ENCODE results near the gene STRN. TPM values are rescaled to one million over a fixed set of nuclear protein-coding genes. Genes with fewer than 3 reads are reported as not detected.
A peak's percentile ranks its signal among the peaks of the same experiment; 100 is the strongest.

Gene STRN
- total RNA-seq, 1 donor from 2014 or later: 26.1 TPM

- Mint-ChIP-seq H3K4me1 (ENCODE audit: unreplicated experiment) (peaks cover 38% of the 10 kb centered on the region), H3K9me3 (peaks cover 4% of the 10 kb centered on the region), H3K27ac (peak overlapping the region; percentile 97), H3K27me3 (peaks cover 4% of the 10 kb centered on the region), H3K4me3 (peak overlapping the region; percentile 84), H3K36me3 (peaks cover 5% of the 10 kb centered on the region)
- TF ChIP-seq CTCF (conservative IDR thresholded peaks at IDR 0.05): no peak
- no peak for DNase-seq (ENCODE audit: extremely low spot score, unreplicated experiment)
Measured at GRCh38 chr2:36963106-36963505, 3.2 kb downstream of the STRN start.

- peaks cover 31% of the 10 kb centered on the region for H3K4me1 Mint-ChIP-seq (ENCODE audit: unreplicated experiment)
- H3K4me3 Mint-ChIP-seq: no peak overlapping the region
- peaks cover 5% of the 10 kb centered on the region for H3K36me3 Mint-ChIP-seq
- no peak for DNase-seq (ENCODE audit: extremely low spot score, unreplicated experiment)
- H3K9me3 Mint-ChIP-seq: peaks cover 4% of the 10 kb centered on the region
- H3K27me3 Mint-ChIP-seq: no peaks in the 10 kb centered on the region
- no peak overlapping the region for H3K27ac Mint-ChIP-seq
- no peak for TF ChIP-seq CTCF (conservative IDR thresholded peaks at IDR 0.05)
Measured at GRCh38 chr2:36960773-36961172, 5.6 kb downstream of the STRN start.

GRCh38 chr2:36960005-36960675 lies 6.2 kb downstream of the STRN start:
- no peak for DNase-seq (ENCODE audit: extremely low spot score, unreplicated experiment)
- no peaks in the 10 kb centered on the region for H3K27me3 Mint-ChIP-seq
- no peak overlapping the region for H3K4me3 Mint-ChIP-seq
- H3K27ac Mint-ChIP-seq: peak overlapping the region; percentile 35
- peaks cover 4% of the 10 kb centered on the region for H3K9me3 Mint-ChIP-seq
- no peak for TF ChIP-seq CTCF (conservative IDR thresholded peaks at IDR 0.05)
- peaks cover 33% of the 10 kb centered on the region for H3K4me1 Mint-ChIP-seq (ENCODE audit: unreplicated experiment)
- H3K36me3 Mint-ChIP-seq: peaks cover 9% of the 10 kb centered on the region

GRCh38 chr2:36954977-36955607 lies 11.2 kb downstream of the STRN start:
- peaks cover 28% of the 10 kb centered on the region for H3K4me1 Mint-ChIP-seq (ENCODE audit: unreplicated experiment)
- TF ChIP-seq CTCF (conservative IDR thresholded peaks at IDR 0.05): no peak
- H3K36me3 Mint-ChIP-seq: peaks cover 8% of the 10 kb centered on the region
- peak overlapping the region; percentile 79 for H3K27ac Mint-ChIP-seq
- H3K27me3 Mint-ChIP-seq: no peaks in the 10 kb centered on the region
- H3K4me3 Mint-ChIP-seq: no peak overlapping the region
- no peaks in the 10 kb centered on the region for H3K9me3 Mint-ChIP-seq
- no peak for DNase-seq (ENCODE audit: extremely low spot score, unreplicated experiment)

GRCh38 chr2:36952748-36953197 lies 13.6 kb downstream of the STRN start:
- no peak for DNase-seq (ENCODE audit: extremely low spot score, unreplicated experiment)
- peaks cover 12% of the 10 kb centered on the region for H3K36me3 Mint-ChIP-seq
- H3K4me3 Mint-ChIP-seq: peak overlapping the region; percentile 69
- H3K9me3 Mint-ChIP-seq: no peaks in the 10 kb centered on the region
- H3K27me3 Mint-ChIP-seq: no peaks in the 10 kb centered on the region
- H3K27ac Mint-ChIP-seq: peak overlapping the region; percentile 97
- H3K4me1 Mint-ChIP-seq (ENCODE audit: unreplicated experiment): peaks cover 34% of the 10 kb centered on the region
- TF ChIP-seq CTCF (conservative IDR thresholded peaks at IDR 0.05): no peak
